H1 (cell line): ENCODE measurements around the gene ZSWIM6. TPM values are rescaled to one million over a fixed set of nuclear protein-coding genes. Genes with fewer than 3 reads are reported as not detected.

ENCODE experiments used
- CTCF ChIA-PET: fragments of 300-600 bp; sonication (Branson Sonifier 250); formaldehyde crosslinking; loops from one replicate; lab custom pipeline; 2021; ENCODE audit not compliant: partially characterized antibody; lab: Charles Lee
- POLR2A ChIA-PET: fragments of 300-600 bp; sonication (Branson Sonifier 250); formaldehyde crosslinking; loops from one replicate; lab custom pipeline; 2021; ENCODE audit warnings: inconsistent platforms; ENCODE audit not compliant: partially characterized antibody; lab: Charles Lee
- DNase-seq, 2 experiments: peaks; one replicate each; pipeline versions ENCODE4 v3.0.0 to v3.0.0-alpha.2; 2010 to 2022; ENCODE audit warnings: low spot score in 2 of 2, low read depth in 1 of 2, mixed read lengths in 1 of 2
- FAIRE-seq: peaks from 2 replicates; lab custom pipeline; 2011; peaks lifted over from hg19 to GRCh38; lab: Jason Lieb, UNC
- H2AFZ ChIP-seq: 2 replicates; pipeline ENCODE4 v1.8.1; 2012; ENCODE audit warnings: low read length, inconsistent platforms
- H2AK5ac ChIP-seq: 2 replicates; pipeline ENCODE4 v1.6.1; 2013; ENCODE audit warnings: low read depth, low read length
- H2BK120ac ChIP-seq: replicated peaks from 2 replicates; pipeline ENCODE3; 2013; ENCODE audit warnings: low read depth, low read length, inconsistent platforms
- H2BK12ac ChIP-seq: 2 replicates; pipeline ENCODE4 v1.6.1; 2013; ENCODE audit warnings: low read depth, low read length
- H2BK15ac ChIP-seq: 2 replicates; pipeline ENCODE4 v1.6.1; 2013; ENCODE audit warnings: low read length
- H2BK20ac ChIP-seq: 2 replicates; pipeline ENCODE4 v1.6.1; 2013; ENCODE audit warnings: low read length
- H2BK5ac ChIP-seq: 2 replicates; pipeline ENCODE4 v1.6.1; 2013; ENCODE audit warnings: low read depth, low read length
- H3K14ac ChIP-seq: 2 replicates; pipeline ENCODE4 v1.6.1; 2013; ENCODE audit warnings: inconsistent platforms; ENCODE audit not compliant: insufficient read length
- H3K18ac ChIP-seq: 2 replicates; pipeline ENCODE4 v1.6.1; 2013; ENCODE audit warnings: low read length; ENCODE audit errors: extremely low read depth
- H3K23ac ChIP-seq: 2 replicates; pipeline ENCODE4 v1.6.1; 2013; ENCODE audit warnings: inconsistent platforms; ENCODE audit not compliant: insufficient read length
- H3K23me2 ChIP-seq: 2 replicates; pipeline ENCODE4 v1.6.1; 2013; ENCODE audit warnings: low read depth, low read length
- H3K27ac ChIP-seq: 2 replicates; pipeline ENCODE4 v1.6.1; 2011; ENCODE audit warnings: low read depth, low read length, inconsistent platforms
- H3K27me3 ChIP-seq, 4 experiments: replicated peaks in 1 of 4; 1 replicate in 1 of 4; 2 replicates in 3 of 4; pipeline versions ENCODE4 v1.6.1 to v1.8.1; 2011 to 2013; ENCODE audit warnings: low read length in 3 of 4, mild to moderate bottlenecking in 3 of 4, inconsistent platforms in 2 of 4, mixed read lengths in 2 of 4, moderate library complexity in 1 of 4; ENCODE audit not compliant: control insufficient read depth in 3 of 4, insufficient read depth in 3 of 4; ENCODE audit errors: extremely low read depth in 1 of 4
- H3K36me3 ChIP-seq, 4 experiments: 2 replicates each; pipeline versions ENCODE4 v1.6.1 to v1.8.1; 2011 to 2013; ENCODE audit warnings: mild to moderate bottlenecking in 4 of 4, low read length in 3 of 4, moderate library complexity in 2 of 4, control low read depth in 1 of 4, inconsistent platforms in 1 of 4; ENCODE audit not compliant: insufficient read depth in 4 of 4, control insufficient read depth in 2 of 4
- H3K4ac ChIP-seq: replicated peaks from 2 replicates; pipeline ENCODE3; 2013; ENCODE audit warnings: low read length, low read depth, mixed read lengths, inconsistent platforms; ENCODE audit not compliant: insufficient read length
- H3K4me1 ChIP-seq, 4 experiments: replicated peaks in 1 of 4; 1 replicate in 1 of 4; 2 replicates in 3 of 4; pipeline versions ENCODE4 v1.6.1 to v1.8.1; 2011 to 2013; ENCODE audit warnings: low read length in 3 of 4, inconsistent platforms in 2 of 4, mixed read lengths in 1 of 4; ENCODE audit not compliant: insufficient read depth in 4 of 4, control insufficient read depth in 3 of 4
- H3K4me2 ChIP-seq, 2 experiments: 2 replicates each; pipeline versions ENCODE4 v1.6.1 to v1.8.1; 2011 to 2013; ENCODE audit warnings: low read depth in 2 of 2, low read length in 2 of 2, control low read depth in 1 of 2, inconsistent platforms in 1 of 2, mild to moderate bottlenecking in 1 of 2; ENCODE audit not compliant: insufficient read depth in 1 of 2
- H3K4me3 ChIP-seq, 4 experiments: fragments of 200-600, 300-600 bp in 1 of 4; sonication (generic), shearing (Covaris generic), sonication (Bioruptor Twin) in 1 of 4; 2 replicates each; pipeline versions ENCODE4 v1.5.1 to v1.8.1; 2011 to 2016; ENCODE audit warnings: low read length in 4 of 4, low read depth in 3 of 4, control low read depth in 2 of 4, inconsistent platforms in 2 of 4, mild to moderate bottlenecking in 2 of 4, mixed read lengths in 1 of 4, moderate library complexity in 1 of 4; ENCODE audit not compliant: insufficient read depth in 2 of 4; ENCODE audit errors: extremely low read depth in 1 of 4
- H3K56ac ChIP-seq: replicated peaks from 2 replicates; pipeline ENCODE3; 2013; ENCODE audit warnings: low read depth, mild to moderate bottlenecking, mixed read lengths, low read length, inconsistent platforms; ENCODE audit not compliant: insufficient read length
- H3K79me1 ChIP-seq: 2 replicates; pipeline ENCODE4 v1.6.1; 2013; ENCODE audit warnings: low read depth, low read length, control low read depth
- H3K79me2 ChIP-seq, 2 experiments: 2 replicates each; pipeline versions ENCODE4 v1.6.1 to v1.8.1; 2012 to 2013; ENCODE audit warnings: low read length in 2 of 2, mild to moderate bottlenecking in 2 of 2, inconsistent platforms in 1 of 2; ENCODE audit not compliant: insufficient read depth in 2 of 2, control insufficient read depth in 1 of 2
- H3K9ac ChIP-seq, 4 experiments: replicated peaks in 1 of 4; 1 replicate in 1 of 4; 2 replicates in 3 of 4; pipeline versions ENCODE4 v1.6.1 to v1.8.1; 2011 to 2013; ENCODE audit warnings: low read depth in 3 of 4, low read length in 3 of 4, control low read depth in 2 of 4, mild to moderate bottlenecking in 2 of 4, moderate library complexity in 2 of 4, inconsistent platforms in 1 of 4; ENCODE audit errors: extremely low read depth in 1 of 4
- H3K9me3 ChIP-seq, 2 experiments: 2 replicates each; pipeline versions ENCODE4 v1.6.1 to v1.8.1; 2012 to 2013; ENCODE audit warnings: mild to moderate bottlenecking in 2 of 2, moderate library complexity in 2 of 2, control low read depth in 1 of 2, inconsistent platforms in 1 of 2, low read depth in 1 of 2, low read length in 1 of 2, mixed read lengths in 1 of 2; ENCODE audit not compliant: insufficient read depth in 2 of 2
- H4K20me1 ChIP-seq, 2 experiments: replicated peaks in 1 of 2; 2 replicates each; pipeline versions ENCODE3 to v1.8.1; 2011 to 2013; ENCODE audit warnings: inconsistent platforms in 2 of 2, low read length in 2 of 2, mild to moderate bottlenecking in 1 of 2; ENCODE audit not compliant: insufficient read depth in 2 of 2, control insufficient read depth in 1 of 2
- H4K5ac ChIP-seq: 2 replicates; pipeline ENCODE4 v1.6.1; 2013; ENCODE audit warnings: low read length, low read depth, mixed read lengths, inconsistent platforms; ENCODE audit not compliant: insufficient read length
- H4K8ac ChIP-seq: 2 replicates; pipeline ENCODE4 v1.8.0; 2013; ENCODE audit warnings: mild to moderate bottlenecking, moderate library complexity, low read length, inconsistent platforms; ENCODE audit not compliant: insufficient read depth; ENCODE audit errors: extremely low read depth
- H4K91ac ChIP-seq: replicated peaks from 2 replicates; pipeline ENCODE3; 2013; ENCODE audit warnings: low read length, mixed read lengths, inconsistent platforms; ENCODE audit not compliant: insufficient read length
- ASH2L ChIP-seq: fragments of 200-600, 300-600 bp; sonication (generic); IDR thresholded peaks from one replicate; pipeline ENCODE4 v1.7.1; 2017; ENCODE audit warnings: low read length
- CHD2 ChIP-seq: IDR thresholded peaks from 2 replicates; pipeline ENCODE4 v1.6.1; 2012; ENCODE audit warnings: low read length, improper control_type of control experiment
- SRF ChIP-seq: IDR thresholded peaks from 2 replicates; pipeline ENCODE4 v1.6.1; 2011; ENCODE audit warnings: mild to moderate bottlenecking, low read depth, low read length, moderate library complexity
- TBP ChIP-seq: IDR thresholded peaks from 2 replicates; pipeline ENCODE4 v1.6.1; 2011; ENCODE audit warnings: low read depth, low read length, improper control_type of control experiment
- WGBS, 2 experiments: shearing (Covaris generic) in 1 of 2; methylation state at CpG; one replicate each; pipeline versions ENCODE4 v1.1.6 to v1.1.7; 2013 to 2015; ENCODE audit warnings: low lambda C conversion rate in 2 of 2, mixed read lengths in 2 of 2, inconsistent platforms in 1 of 2, low coverage in 1 of 2, missing lambda C conversion rate in 1 of 2; ENCODE audit not compliant: insufficient replicate concordance in 2 of 2, insufficient coverage in 1 of 2, insufficient read length in 1 of 2; ENCODE audit errors: extremely low coverage in 1 of 2, missing lambda C conversion rate in 1 of 2; 5-methylcytosine and 5-hydroxymethylcytosine counted together
- polyA plus RNA-seq, 7 experiments: library from polyadenylated mRNA; depleted of rRNA in 3 of 7; stranded (reverse) in 5 of 7; unstranded in 2 of 7; fragments of >200 nt in 5 of 7; fragments of 200-250 nt in 2 of 7; gene quantifications; 1 replicate in 5 of 7; 2 replicates in 1 of 7; 4 replicates in 1 of 7; pipeline versions ENCODE4 v1.2.1 to v1.2.3, GENCODE V29; 2011 to 2013; ENCODE audit warnings: missing spikeins in 2 of 7, mixed read lengths in 2 of 7
- total RNA-seq: library from RNA; stranded (reverse); fragmentation: NEBNext Ultra II Directional; extraction: Animal tissue kit (Norgen Biotek cat#: 25700); gene quantifications from 2 replicates; pipeline ENCODE4 v1.2.1, GENCODE V29; 2021

Gene ZSWIM6
- total and polyA plus RNA-seq, 2 of the 8 experiments (the other 6 are each of a cell fraction or from before 2014, with no cell fraction given) = 7.9 to 12.4 TPM

DNA sequence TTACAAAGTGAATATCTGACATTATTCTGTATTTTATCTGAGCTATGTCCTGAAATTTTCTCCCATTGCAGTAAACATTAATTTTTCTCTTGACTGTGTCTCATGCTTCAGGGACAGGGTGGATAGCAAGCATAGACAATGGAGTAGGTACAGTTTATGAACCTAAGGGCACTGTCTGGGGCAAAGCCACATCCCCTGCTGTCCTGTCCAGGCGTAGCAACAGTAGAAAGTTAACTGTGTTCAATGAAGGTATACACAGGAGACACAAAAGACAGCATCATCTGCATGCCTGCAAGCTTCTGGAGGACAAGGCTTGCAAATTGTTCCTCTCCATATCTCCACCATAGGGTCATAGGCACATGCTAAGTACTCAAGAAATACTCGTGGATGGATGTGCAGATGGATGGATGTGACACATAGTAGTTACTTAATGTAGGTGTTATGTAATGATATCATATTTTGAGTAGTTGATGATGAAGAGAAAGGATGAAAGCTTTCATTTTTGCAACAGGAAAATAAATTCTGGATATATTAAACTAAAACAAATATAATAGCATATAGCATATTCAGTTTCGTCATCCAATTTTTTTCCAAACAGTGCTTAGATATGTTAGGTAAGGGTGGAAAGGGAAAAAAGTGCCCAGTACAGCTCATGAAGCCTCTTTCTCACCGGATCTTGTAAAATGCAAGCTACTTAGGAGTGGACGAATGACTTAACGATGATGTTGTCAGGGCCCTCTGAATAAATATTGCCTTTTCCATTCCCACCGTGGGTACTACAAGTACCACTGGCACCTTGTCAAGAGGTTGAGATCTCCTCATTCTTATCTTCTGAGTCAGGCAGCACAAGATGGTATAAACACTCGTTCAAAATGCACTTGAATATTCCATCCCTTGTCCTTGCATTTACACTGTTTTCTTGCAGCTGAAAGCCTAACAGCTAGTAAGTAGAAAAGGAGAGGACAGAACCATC, 19.9 kb upstream of the ZSWIM6 start:
- Histone ChIP-seq H3K9me3 (no peaks in the 10 kb centered on the region), H2BK120ac (no peak overlapping the region), H2BK5ac (no peak overlapping the region), H4K5ac (no peak overlapping the region), H3K23ac (no peak overlapping the region), H2AFZ (no peak overlapping the region), H3K27ac (no peak overlapping the region), H3K4me2 (no peak overlapping the region), H3K9ac (no peak overlapping the region), H4K91ac (no peak overlapping the region), H3K27me3 (peaks cover 0 to 3% (median 1%) of the 10 kb centered on the region in 4 experiments; a peak in 3 of 7 replicates), H3K4me1 (no peaks in the 10 kb centered on the region), H2BK12ac (no peak overlapping the region), H2AK5ac (no peak overlapping the region), H4K8ac (no peak overlapping the region), H3K56ac (no peak overlapping the region), H3K4ac (no peak overlapping the region), H3K23me2 (no peaks in the 10 kb centered on the region), H2BK20ac (no peak overlapping the region), H3K36me3 (no peaks in the 10 kb centered on the region), H3K14ac (no peak overlapping the region), H4K20me1 (no peaks in the 10 kb centered on the region), H3K4me3 (no peak overlapping the region), H3K79me1 (no peaks in the 10 kb centered on the region), H2BK15ac (no peak overlapping the region), H3K18ac (no peak overlapping the region), H3K79me2 (no peaks in the 10 kb centered on the region)
- FAIRE-seq (no peak), DNase-seq (no peak)
- ChIA-PET CTCF (interaction anchor here (0.6 to 1.3 kb wide), 5 partner anchors 12 to 346 kb away, joined by 3 to 4 read pairs (median 3); no protein-coding TSS in a partner anchor), POLR2A (interaction anchor here (0.9 kb wide), 1 partner anchor 13 kb away, joined by 3 read pairs; no protein-coding TSS in a partner anchor)
- 89% methylated on average over 8 of the region's 8 CpGs; no CpG with 5 or more reads in 1 of the 2 experiments for WGBS, 2 experiments
- TF ChIP-seq ASH2L = no peak
- TF ChIP-seq CHD2 = no peak
- TF ChIP-seq SRF = no peak
- TF ChIP-seq TBP = no peak
